Thymus (tissue), 11 donors: ENCODE data around the gene WIF1. TPM values are rescaled to one million over a fixed set of nuclear protein-coding genes. Genes with fewer than 3 reads are reported as not detected.

Experiments used
- DNase-seq, 9 donors: peaks; one replicate each; pipeline ENCODE4 v3.0.0-alpha.2; 2013; ENCODE audit warnings: low spot score in 9 of 9, low read depth in 6 of 9, missing footprints in 1 of 9
- H3K27ac ChIP-seq, 2 donors: one replicate each; pipeline ENCODE4 v1.5.1; 2013; ENCODE audit warnings: control low read depth in 1 of 2, low read depth in 1 of 2, low read length in 1 of 2, mild to moderate bottlenecking in 1 of 2, moderate library complexity in 1 of 2
- H3K27me3 ChIP-seq, 2 donors: one replicate each; pipeline ENCODE4 v1.5.1; 2013; ENCODE audit warnings: low read length in 1 of 2; ENCODE audit not compliant: control insufficient read depth in 2 of 2, insufficient read depth in 1 of 2
- H3K36me3 ChIP-seq, 2 donors: one replicate each; pipeline ENCODE4 v1.5.1; 2013; ENCODE audit warnings: low read length in 1 of 2, mild to moderate bottlenecking in 1 of 2, moderate library complexity in 1 of 2; ENCODE audit not compliant: control insufficient read depth in 2 of 2, insufficient read depth in 2 of 2
- H3K4me1 ChIP-seq, 2 donors: one replicate each; pipeline ENCODE4 v1.5.1; 2013; ENCODE audit warnings: low read length in 2 of 2; ENCODE audit not compliant: control insufficient read depth in 2 of 2, insufficient read depth in 2 of 2
- H3K4me3 ChIP-seq, 2 donors: one replicate each; pipeline ENCODE4 v1.5.1; 2013; ENCODE audit warnings: low read length in 2 of 2, control low read depth in 1 of 2, mild to moderate bottlenecking in 1 of 2
- H3K9me3 ChIP-seq, 2 donors: one replicate each; pipeline ENCODE4 v1.5.1; 2013; ENCODE audit warnings: low read length in 1 of 2, mild to moderate bottlenecking in 1 of 2; ENCODE audit not compliant: control insufficient read depth in 2 of 2, insufficient read depth in 1 of 2
- WGBS: extraction: QIAGEN DNeasy Blood & Tissue Kit; methylation state at CpG from one replicate; pipeline ENCODE4 v1.1.7; 2013; 5-methylcytosine and 5-hydroxymethylcytosine counted together
- polyA plus RNA-seq: library from polyadenylated mRNA; stranded (reverse); fragments of 200-250 nt; gene quantifications from one replicate; pipeline ENCODE4 v1.2.3, GENCODE V29; 2013
- total RNA-seq: library from RNA; stranded (reverse); fragments of 120-200 nt; gene quantifications from one replicate; pipeline ENCODE4 v1.2.4, GENCODE V29; 2013
- donor health status: healthy.

Gene WIF1
- total and polyA plus RNA-seq, 2 donors: 0.23 to 0.38 TPM

DNA sequence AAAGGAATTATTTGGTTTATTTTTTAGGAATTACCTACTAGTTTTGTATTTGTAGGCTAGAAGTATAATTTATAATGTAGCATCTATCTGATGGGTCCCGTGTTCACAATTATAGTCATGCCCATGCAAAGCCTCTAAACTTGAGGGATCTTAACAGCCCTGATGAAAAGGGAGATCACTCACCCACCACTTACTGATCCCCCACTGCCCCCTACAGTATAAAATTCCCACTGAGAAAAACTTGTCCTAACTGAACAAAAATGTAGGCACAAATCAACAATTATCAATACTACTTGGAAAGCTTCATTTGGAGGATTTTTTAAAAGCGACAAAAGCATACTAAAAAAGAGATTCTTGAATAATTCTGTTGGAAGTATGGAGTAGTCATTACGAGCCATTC, 21.0 kb downstream of the WIF1 start:
- DNase-seq: no peak
- H3K4me3 ChIP-seq: no peak overlapping the region
- H3K27me3 ChIP-seq: no peaks in the 10 kb centered on the region
- no peaks in the 10 kb centered on the region for H3K36me3 ChIP-seq
- no peaks in the 10 kb centered on the region for H3K4me1 ChIP-seq
- no peak overlapping the region for H3K27ac ChIP-seq
- no peaks in the 10 kb centered on the region for H3K9me3 ChIP-seq
- 83% methylated on average over 3 of the region's 3 CpGs for WGBS

DNA sequence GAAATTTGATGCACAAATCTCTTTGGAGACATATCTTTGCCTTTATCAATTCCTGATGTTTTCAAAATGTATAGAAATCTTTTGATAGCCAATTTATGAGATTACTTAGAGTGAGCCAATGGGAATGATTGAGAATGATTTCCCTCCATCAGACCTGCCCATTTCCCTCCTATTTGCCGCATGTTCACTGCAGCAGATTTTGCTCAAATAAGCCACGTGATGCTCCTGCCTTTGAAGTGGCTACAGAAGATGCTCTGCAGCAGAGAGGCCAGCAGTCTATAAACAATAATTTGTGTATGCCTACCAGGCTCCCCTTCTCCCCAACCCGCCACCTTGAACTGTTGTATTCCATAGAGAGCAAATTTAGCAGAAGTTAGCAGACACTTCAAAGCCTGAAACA, 21.9 kb downstream of the WIF1 start:
- no peak for DNase-seq
- Histone ChIP-seq H3K36me3 (no peaks in the 10 kb centered on the region), H3K27me3 (no peaks in the 10 kb centered on the region), H3K4me3 (no peak overlapping the region), H3K4me1 (no peaks in the 10 kb centered on the region), H3K9me3 (no peaks in the 10 kb centered on the region), H3K27ac (no peak overlapping the region)
- 81% methylated on average over 3 of the region's 3 CpGs for WGBS

- no peak for DNase-seq
- Histone ChIP-seq H3K27ac (no peak overlapping the region), H3K4me3 (no peak overlapping the region), H3K9me3 (no peaks in the 10 kb centered on the region), H3K36me3 (no peaks in the 10 kb centered on the region), H3K27me3 (no peaks in the 10 kb centered on the region), H3K4me1 (no peaks in the 10 kb centered on the region)
- WGBS: 95% methylated on average over 3 of the region's 3 CpGs
Observed at GRCh38 chr12:65098364-65098763, 22.7 kb downstream of the WIF1 start.

- no peaks in the 10 kb centered on the region for H3K9me3 ChIP-seq
- no peak for DNase-seq
- no peaks in the 10 kb centered on the region for H3K36me3 ChIP-seq
- no peaks in the 10 kb centered on the region for H3K27me3 ChIP-seq
- H3K4me1 ChIP-seq: no peaks in the 10 kb centered on the region
- no peak overlapping the region for H3K27ac ChIP-seq
- H3K4me3 ChIP-seq: no peak overlapping the region
- 97% methylated on average over 2 of the region's 2 CpGs for WGBS
Observed at GRCh38 chr12:65094722-65095121, 26.4 kb downstream of the WIF1 start.

DNA sequence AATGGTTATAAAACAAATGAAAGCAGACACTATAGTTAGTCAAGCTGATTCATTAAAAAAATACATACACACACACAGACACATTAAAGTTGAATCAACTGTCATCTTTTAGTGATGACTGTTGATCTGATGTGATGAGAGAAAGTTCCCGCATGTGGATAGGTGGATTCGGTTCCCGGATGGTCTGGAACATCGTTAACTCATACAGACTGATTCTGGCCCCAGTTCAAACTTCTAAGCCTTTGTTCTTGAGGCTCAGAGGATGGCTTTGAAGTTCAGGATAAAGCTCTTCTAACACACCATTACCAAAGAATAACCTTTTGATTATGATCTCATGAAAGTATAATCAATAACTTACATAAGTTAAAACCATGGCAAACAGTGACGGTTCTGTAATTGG, 27.5 kb downstream of the WIF1 start:
- WGBS: 75% methylated on average over 5 of the region's 5 CpGs
- Histone ChIP-seq H3K4me3 (no peak overlapping the region), H3K9me3 (no peaks in the 10 kb centered on the region), H3K4me1 (no peaks in the 10 kb centered on the region), H3K27ac (no peak overlapping the region), H3K36me3 (no peaks in the 10 kb centered on the region), H3K27me3 (no peaks in the 10 kb centered on the region)
- DNase-seq: no peak

- Histone ChIP-seq H3K4me3 (no peak overlapping the region), H3K27me3 (no peaks in the 10 kb centered on the region), H3K9me3 (no peaks in the 10 kb centered on the region), H3K27ac (no peak overlapping the region), H3K4me1 (no peaks in the 10 kb centered on the region), H3K36me3 (no peaks in the 10 kb centered on the region)
- WGBS: 92% methylated on average over 2 of the region's 2 CpGs
- no peak for DNase-seq
Observed at GRCh38 chr12:65090461-65090860, 30.6 kb downstream of the WIF1 start.

DNA sequence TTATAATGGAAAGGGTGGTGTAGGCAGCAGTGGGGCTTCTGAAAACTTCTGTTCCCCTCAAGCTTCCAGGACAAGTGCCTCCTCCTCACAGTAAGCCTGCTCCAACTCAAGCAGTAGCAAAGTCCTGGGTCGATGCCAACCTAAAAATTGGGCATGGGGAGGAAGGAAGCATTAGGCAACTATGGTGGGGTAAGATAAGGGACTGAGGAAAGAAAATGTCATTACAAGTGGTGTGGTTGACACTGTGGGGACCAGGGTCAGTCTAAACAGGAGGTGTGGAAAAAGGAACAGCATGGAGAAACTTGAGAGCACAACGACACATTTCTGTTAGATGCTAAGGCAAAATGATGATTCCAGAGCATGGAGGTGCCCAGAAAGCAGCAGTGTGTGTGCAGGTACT, 34.9 kb downstream of the WIF1 start:
- Histone ChIP-seq H3K27ac (no peak overlapping the region), H3K4me3 (no peak overlapping the region), H3K9me3 (no peaks in the 10 kb centered on the region), H3K36me3 (no peaks in the 10 kb centered on the region), H3K27me3 (no peaks in the 10 kb centered on the region), H3K4me1 (no peaks in the 10 kb centered on the region)
- no peak for DNase-seq
- 8% methylated on average over 2 of the region's 2 CpGs for WGBS

DNA sequence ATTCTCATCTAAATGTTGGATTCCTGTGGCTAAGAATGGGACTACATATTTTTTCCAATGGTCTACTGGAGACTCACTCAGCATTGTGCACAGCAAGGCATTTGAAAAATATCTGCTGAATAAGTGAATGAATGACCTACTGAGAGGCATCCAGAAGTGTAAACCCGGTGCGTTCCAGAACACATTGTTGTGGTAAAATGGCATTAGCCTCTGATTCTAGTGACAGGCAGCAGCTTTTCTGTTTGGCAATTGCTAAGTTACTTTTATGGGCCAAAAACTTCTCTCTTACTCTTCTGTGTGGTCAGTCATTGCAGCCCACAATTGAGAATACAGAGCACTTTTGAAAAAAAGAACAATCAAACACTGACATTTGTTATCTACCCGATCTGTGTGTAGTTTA, 36.5 kb downstream of the WIF1 start:
- Histone ChIP-seq H3K27me3 (no peaks in the 10 kb centered on the region), H3K4me1 (no peaks in the 10 kb centered on the region), H3K27ac (no peak overlapping the region), H3K36me3 (no peaks in the 10 kb centered on the region), H3K4me3 (no peak overlapping the region), H3K9me3 (no peaks in the 10 kb centered on the region)
- WGBS: 92% methylated on average over 3 of the region's 3 CpGs
- no peak for DNase-seq

DNA sequence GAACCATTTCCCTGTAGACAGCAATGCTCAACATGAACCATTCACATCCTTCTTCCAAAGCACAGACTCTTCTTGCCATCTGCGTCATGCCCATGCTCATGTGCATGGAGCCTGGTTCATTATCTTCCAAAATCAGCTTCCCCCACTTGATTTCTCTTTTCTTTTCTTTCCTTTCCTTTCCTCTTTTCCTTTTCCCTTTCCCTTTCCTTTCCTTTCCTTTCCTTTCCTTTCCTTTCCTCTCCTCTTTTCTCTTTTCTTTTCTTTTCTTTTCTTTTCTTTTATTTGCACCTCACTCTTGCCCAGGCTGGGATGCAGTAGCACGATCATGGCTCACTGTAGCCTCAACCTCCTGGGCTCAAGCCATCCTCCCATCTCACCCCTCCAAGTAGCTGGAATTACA, 37.5 kb downstream of the WIF1 start:
- no peaks in the 10 kb centered on the region for H3K4me1 ChIP-seq
- no peaks in the 10 kb centered on the region for H3K27me3 ChIP-seq
- H3K4me3 ChIP-seq: no peak overlapping the region
- WGBS: 97% methylated on average over 2 of the region's 2 CpGs
- DNase-seq: no peak
- H3K9me3 ChIP-seq: no peaks in the 10 kb centered on the region
- no peaks in the 10 kb centered on the region for H3K36me3 ChIP-seq
- no peak overlapping the region for H3K27ac ChIP-seq

DNA sequence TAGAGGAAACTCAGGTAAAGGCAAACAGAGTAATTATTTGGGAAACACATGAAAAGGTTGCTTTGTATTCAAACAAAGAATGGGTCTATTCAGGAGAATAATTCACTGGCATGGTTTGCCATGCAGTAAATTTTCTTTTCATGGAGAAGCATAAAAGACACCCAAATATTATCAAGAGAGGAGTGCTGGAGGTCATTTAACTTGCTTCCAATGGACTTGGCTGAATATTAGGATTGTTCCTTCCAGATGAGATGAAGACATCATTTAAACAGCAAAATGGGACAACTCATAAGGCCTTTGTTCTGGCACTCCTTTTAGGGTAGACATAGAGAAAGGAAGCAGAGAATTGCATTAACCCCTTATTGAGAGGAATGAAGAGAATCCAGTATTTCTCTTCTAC, 38.7 kb downstream of the WIF1 start:
- H3K9me3 ChIP-seq: no peaks in the 10 kb centered on the region
- no peaks in the 10 kb centered on the region for H3K4me1 ChIP-seq
- H3K27ac ChIP-seq: no peak overlapping the region
- H3K4me3 ChIP-seq: no peak overlapping the region
- no peak for DNase-seq
- H3K27me3 ChIP-seq: no peaks in the 10 kb centered on the region
- no peaks in the 10 kb centered on the region for H3K36me3 ChIP-seq
